Fibroblast of pulmonary artery (primary cell): Measurements from ENCODE around the gene TMEM233.

Source experiments
- DNase-seq: peaks from one replicate; pipeline ENCODE4 v3.0.0-alpha.2; 2010; ENCODE audit warnings: low read depth
- H3K4me3 ChIP-seq: replicated peaks from 2 replicates; pipeline ENCODE4 v1.5.1; 2011; ENCODE audit warnings: low read depth, mild to moderate bottlenecking, control low read depth, low read length, moderate library complexity
- CTCF ChIP-seq: IDR thresholded peaks from 2 replicates; pipeline ENCODE4 v1.5.1; 2011; ENCODE audit warnings: mild to moderate bottlenecking, control low read depth, low read length, inconsistent platforms; ENCODE audit errors: missing control alignments

Gene TMEM233

DNA sequence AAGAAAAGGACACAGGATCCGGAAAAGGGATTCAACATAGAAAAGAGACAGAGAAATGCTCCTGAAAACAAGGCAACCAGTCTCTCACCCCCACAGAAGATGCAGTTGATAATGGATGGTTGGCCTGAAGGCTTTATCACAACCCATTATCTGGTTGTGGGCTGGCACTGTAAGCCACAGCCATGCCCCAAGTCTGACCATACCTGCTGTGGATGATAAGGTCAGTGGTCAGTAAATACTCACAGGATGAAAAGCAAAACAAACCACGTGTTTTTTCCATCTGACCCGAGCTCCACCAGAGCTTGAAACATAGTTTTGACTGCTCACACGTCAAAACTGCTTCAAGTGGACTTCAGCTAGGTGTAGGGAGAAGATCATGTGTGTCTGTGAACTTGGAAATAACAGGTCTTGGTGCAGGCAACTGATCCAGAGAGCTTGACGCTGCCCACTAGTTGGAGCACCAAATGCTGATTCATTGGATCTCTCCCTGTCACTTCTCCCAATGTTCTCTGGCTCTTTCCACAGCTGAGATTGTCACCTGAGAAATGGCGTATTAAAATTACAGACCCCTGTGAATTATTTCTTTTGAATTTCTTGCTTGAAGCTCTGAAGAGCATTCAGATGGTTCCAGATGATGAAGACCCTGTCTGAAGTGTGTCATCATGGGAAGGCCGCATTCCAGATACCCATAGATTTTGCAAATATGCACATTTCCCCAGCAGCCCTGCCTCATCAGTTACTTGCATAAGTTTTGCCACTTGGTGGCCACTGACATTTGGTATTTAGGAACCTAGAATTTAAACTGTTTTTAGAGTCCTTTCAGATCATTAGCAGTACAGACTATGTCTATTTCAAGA is 8.5 kb downstream of the TMEM233 start:
- no peak for DNase-seq
- no peak for TF ChIP-seq CTCF

DNA sequence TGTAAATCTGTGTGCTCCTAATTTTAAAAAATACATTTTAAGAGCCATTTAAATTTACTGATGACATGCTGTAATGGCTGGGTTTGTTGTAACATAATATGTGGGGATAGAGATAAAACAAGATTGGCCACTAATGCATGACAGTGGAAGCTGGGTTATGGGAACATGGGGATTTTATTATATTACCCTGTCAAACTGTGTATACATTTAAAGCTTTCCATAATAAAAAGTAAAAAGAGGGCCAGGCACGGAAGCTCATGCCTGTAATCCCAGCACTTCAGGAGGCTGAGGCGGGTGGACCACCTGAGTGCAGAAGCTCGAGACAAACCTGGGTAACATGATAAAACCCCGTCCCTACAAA is 9.1 kb downstream of the TMEM233 start:
- TF ChIP-seq CTCF: no peak
- DNase-seq: no peak
- H3K4me3 ChIP-seq: no peak overlapping the region

More for the DNA sequence above, 8.5 kb downstream of the TMEM233 start:
- H3K4me3 ChIP-seq: no peak overlapping the region

- no peak for TF ChIP-seq CTCF
- DNase-seq: no peak
These were observed 10.2 kb downstream of the TMEM233 start for GRCh38 chr12:119603767-119604166.

GRCh38 chr12:119609358-119609757 is 15.8 kb downstream of the TMEM233 start:
- DNase-seq: no peak
- H3K4me3 ChIP-seq: no peak overlapping the region
- no peak for TF ChIP-seq CTCF

More at GRCh38 chr12:119603767-119604166, 10.2 kb downstream of the TMEM233 start:
- no peak overlapping the region for H3K4me3 ChIP-seq

DNA sequence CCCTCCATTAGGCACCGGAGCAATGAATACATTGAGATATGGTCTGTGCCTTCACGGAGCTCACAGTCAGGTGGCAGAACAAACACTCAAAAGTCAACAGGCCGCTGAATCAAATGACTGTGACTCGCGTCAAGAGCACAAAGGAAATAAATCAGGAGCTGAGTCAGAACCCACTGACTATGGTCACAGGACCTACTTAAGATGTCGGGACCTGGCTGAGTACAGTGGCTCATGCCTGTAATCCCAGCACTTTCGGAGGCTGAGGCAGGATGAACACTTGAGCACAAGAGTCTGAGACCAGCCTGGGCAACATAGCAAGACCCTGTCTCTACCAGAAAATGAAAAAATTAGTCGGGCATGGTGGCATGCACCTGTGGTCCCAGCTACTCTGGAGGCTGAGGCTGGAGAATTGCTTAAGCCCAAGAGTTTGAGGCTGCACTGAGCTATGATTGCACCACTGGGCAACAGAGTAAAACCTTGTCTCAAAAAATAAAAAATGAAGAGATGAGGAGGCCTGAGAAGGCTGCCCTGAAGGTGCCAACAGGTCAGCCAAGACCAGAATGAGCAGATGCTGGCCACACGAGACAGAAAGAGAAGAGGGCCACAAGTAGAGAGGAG is 19.9 kb downstream of the TMEM233 start:
- DNase-seq: no peak
- no peak for TF ChIP-seq CTCF
- H3K4me3 ChIP-seq: no peak overlapping the region

DNA sequence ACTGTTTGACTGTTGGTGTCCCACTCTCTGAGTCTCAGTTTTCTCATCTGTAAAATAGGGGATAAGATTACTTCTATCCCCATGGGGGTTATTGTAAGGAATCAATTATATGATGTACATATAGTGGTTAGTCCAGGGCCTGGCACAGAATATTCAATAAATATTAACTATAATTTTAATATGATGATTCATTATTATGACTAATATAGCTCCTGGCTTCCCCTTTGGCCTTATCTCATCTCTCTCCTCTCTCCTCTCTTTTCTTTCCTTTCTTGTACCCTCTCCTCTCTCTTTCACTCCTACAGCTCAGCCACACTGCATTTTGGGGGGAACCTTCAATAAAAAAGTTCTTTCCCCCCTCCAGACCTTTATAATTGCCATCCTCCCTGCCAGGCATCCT is 21.1 kb downstream of the TMEM233 start:
- H3K4me3 ChIP-seq: no peak overlapping the region
- DNase-seq: no peak
- no peak for TF ChIP-seq CTCF
